HepG2 (cell line): Measurements from ENCODE around the gene EPDR1. TPM values are rescaled to one million over a fixed set of nuclear protein-coding genes. Genes with fewer than 3 reads are reported as not detected.
A peak's percentile ranks its signal among the peaks of the same experiment; 100 is the strongest.

ENCODE experiments used
- ATF7 ChIP-seq, 2 experiments: fragments of 450-650 bp in 1 of 2; sonication (generic) in 1 of 2; formaldehyde crosslinking in 1 of 2; IDR thresholded peaks; 2 replicates each; pipeline versions ENCODE4 v1.4.0 to v1.6.1; 2016 to 2020; ENCODE audit warnings: antibody characterized with exemption in 1 of 2, mild to moderate bottlenecking in 1 of 2, missing genetic modification reagents in 1 of 2
- DR1 ChIP-seq: sonication (generic); formaldehyde crosslinking; IDR thresholded peaks from 2 replicates; pipeline ENCODE4 v1.8.0; 2021; ENCODE audit warnings: mild to moderate bottlenecking, missing genetic modification reagents, inconsistent platforms
- EZH2 ChIP-seq: conservative IDR thresholded peaks from 2 replicates; pipeline ENCODE4 v1.6.1; 2012; ENCODE audit warnings: mild to moderate bottlenecking, low read depth, low read length, moderate library complexity
- GABPB1 ChIP-seq: IDR thresholded peaks from 2 replicates; pipeline ENCODE4 v1.6.1; 2016; ENCODE audit warnings: mild to moderate bottlenecking, missing genetic modification reagents, moderate library complexity, missing compliant biosample characterization
- GATA4 ChIP-seq: sonication (generic); IDR thresholded peaks from 2 replicates; pipeline ENCODE4 v1.6.1; 2016; ENCODE audit warnings: antibody characterized with exemption, low read depth, borderline replicate concordance
- HINFP ChIP-seq: sonication (generic); formaldehyde crosslinking; IDR thresholded peaks from 2 replicates; pipeline ENCODE4 v1.4.0; 2020; ENCODE audit warnings: low read depth, mild to moderate bottlenecking, missing genetic modification reagents
- KLF11 ChIP-seq: IDR thresholded peaks from 2 replicates; pipeline ENCODE4 v1.6.1; 2016; ENCODE audit warnings: missing compliant biosample characterization
- MXD1 ChIP-seq: sonication (generic); formaldehyde crosslinking; IDR thresholded peaks from 2 replicates; pipeline ENCODE4 v1.4.0; 2020; ENCODE audit warnings: mild to moderate bottlenecking, missing genetic modification reagents
- PCBP2 ChIP-seq: fragments of 200-400 bp; formaldehyde crosslinking; optimal IDR thresholded peaks from 2 replicates; pipeline ENCODE3; 2018; ENCODE audit warnings: low read length, low read depth; ENCODE audit not compliant: poor library complexity, severe bottlenecking
- PLRG1 ChIP-seq: fragments of 450-650 bp; conservative IDR thresholded peaks from 2 replicates; pipeline ENCODE4 v1.6.1; 2016
- SRSF1 ChIP-seq: fragments of 200-400 bp; formaldehyde crosslinking; optimal IDR thresholded peaks from 2 replicates; pipeline ENCODE3; 2017; ENCODE audit warnings: mild to moderate bottlenecking, low read depth, low read length, moderate library complexity
- TCF7L2 ChIP-seq: IDR thresholded peaks from 2 replicates; pipeline ENCODE4 v1.6.1; 2011; ENCODE audit warnings: mild to moderate bottlenecking, low read depth, low read length, moderate library complexity
- THAP9 ChIP-seq: sonication (generic); formaldehyde crosslinking; IDR thresholded peaks from 2 replicates; pipeline ENCODE4; 2020; ENCODE audit warnings: missing genetic modification reagents, mild to moderate bottlenecking, borderline replicate concordance
- ZBTB7A ChIP-seq: sonication (generic); formaldehyde crosslinking; IDR thresholded peaks from 2 replicates; pipeline ENCODE4 v1.8.0; 2022; ENCODE audit warnings: mild to moderate bottlenecking, missing genetic modification reagents
- ZFP1 ChIP-seq: IDR thresholded peaks from 2 replicates; pipeline ENCODE4 v1.6.1; 2016
- ZFP37 ChIP-seq: sonication (generic); formaldehyde crosslinking; IDR thresholded peaks from 2 replicates; pipeline ENCODE4 v1.4.0; 2020; ENCODE audit warnings: missing genetic modification reagents, borderline replicate concordance
- ZNF18 ChIP-seq: sonication (generic); formaldehyde crosslinking; IDR thresholded peaks from 2 replicates; pipeline ENCODE4 v1.8.0; 2022; ENCODE audit warnings: mild to moderate bottlenecking, missing genetic modification reagents; ENCODE audit not compliant: insufficient replicate concordance
- ZNF460 ChIP-seq: sonication (generic); formaldehyde crosslinking; IDR thresholded peaks from 2 replicates; pipeline ENCODE4 v1.5.1; 2020; ENCODE audit warnings: missing genetic modification reagents, mild to moderate bottlenecking, borderline replicate concordance
- ZNF563 ChIP-seq: sonication (generic); formaldehyde crosslinking; IDR thresholded peaks from 2 replicates; pipeline ENCODE4 v1.8.0; 2022; ENCODE audit warnings: mild to moderate bottlenecking, moderate library complexity, missing genetic modification reagents
- ZNF598 ChIP-seq: sonication (generic); formaldehyde crosslinking; IDR thresholded peaks from 2 replicates; pipeline ENCODE4 v1.5.1; 2020; ENCODE audit warnings: mild to moderate bottlenecking, missing genetic modification reagents, borderline replicate concordance
- ZNF614 ChIP-seq: IDR thresholded peaks from 2 replicates; pipeline ENCODE4 v1.6.1; 2018; ENCODE audit warnings: missing biosample characterization, missing genetic modification reagents, inconsistent platforms, borderline replicate concordance
- ZNF839 ChIP-seq: sonication (generic); formaldehyde crosslinking; IDR thresholded peaks from 2 replicates; pipeline ENCODE4 v1.4.0; 2020; ENCODE audit warnings: missing genetic modification reagents, mild to moderate bottlenecking, borderline replicate concordance
- ZSCAN31 ChIP-seq: sonication (generic); formaldehyde crosslinking; IDR thresholded peaks from 2 replicates; pipeline ENCODE4 v1.5.0; 2020; ENCODE audit warnings: low read depth, mild to moderate bottlenecking, missing genetic modification reagents
- polyA plus RNA-seq, 8 experiments: library from polyadenylated mRNA; depleted of rRNA in 3 of 8; stranded (reverse) in 7 of 8; unstranded in 1 of 8; fragments of >200 nt; fragmentation: Illumina TruSeq in 4 of 8; extraction: Trizol in 4 of 8; gene quantifications; 2 replicates each; pipeline versions ENCODE4 v1.2.1 to v1.2.3, GENCODE V29; 2011 to 2016; ENCODE audit warnings: low read depth in 4 of 8, missing spikeins in 1 of 8, mixed read lengths in 1 of 8; ENCODE audit not compliant: insufficient read depth in 1 of 8
- total RNA-seq, 5 experiments: library from RNA; depleted of rRNA; stranded (reverse); fragments of >200 nt; fragmentation: Illumina TruSeq; extraction: Trizol; gene quantifications; 2 replicates each; pipeline ENCODE4 v1.2.3, GENCODE V29; 2016; ENCODE audit warnings: low read depth in 1 of 5

EPDR1 gene
- total and polyA plus RNA-seq, 2 of the 13 experiments (the other 11 are each of a cell fraction or from before 2014, with no cell fraction given): 38.3 to 50.2 TPM

GRCh38 chr7:37920849-37921805 is 687 bp downstream of the EPDR1 start (continued):
- TF ChIP-seq ZNF598: 0 out of 2 replicates have a peak, but pooled peaks have one; percentile 33
- TF ChIP-seq EZH2: no peak
- TF ChIP-seq ZBTB7A (CRISPR knock-in tag): no peak; the same call in 1 of the 2 replicates
- no peak for TF ChIP-seq PCBP2
- peak; percentile 51 for TF ChIP-seq SRSF1
- no peak for TF ChIP-seq HINFP (CRISPR knock-in tag)
- no peak for TF ChIP-seq DR1 (CRISPR knock-in tag)
- TF ChIP-seq ZNF18 (CRISPR knock-in tag): no peak
- no peak; the same call in 1 of the 2 replicates for TF ChIP-seq ZNF839 (CRISPR knock-in tag)
- no peak for TF ChIP-seq ATF7 (IDR thresholded peaks at IDR 0.05)
- peak; percentile 81 for TF ChIP-seq ATF7 (CRISPR knock-in tag; IDR thresholded peaks at IDR 0.05)
- no peak for TF ChIP-seq THAP9 (CRISPR knock-in tag)
- no peak for TF ChIP-seq ZFP37 (CRISPR knock-in tag)
- no peak; the same call in 1 of the 2 replicates for TF ChIP-seq KLF11 (CRISPR knock-in tag)
- TF ChIP-seq GABPB1 (CRISPR knock-in tag): peak; percentile 60
- TF ChIP-seq ZNF614: no peak
- no peak; the same call in none of the 2 replicates for TF ChIP-seq MXD1 (CRISPR knock-in tag)
- peak; percentile 80 for TF ChIP-seq ZNF563 (CRISPR knock-in tag)
- TF ChIP-seq ZNF460: no peak
- no peak for TF ChIP-seq ZFP1 (CRISPR knock-in tag)
- TF ChIP-seq PLRG1: no peak
- no peak for TF ChIP-seq TCF7L2
- TF ChIP-seq ZSCAN31 (CRISPR knock-in tag): peak; percentile 73
- no peak for TF ChIP-seq GATA4
